Transverse colon (tissue), 4 donors: Measurements from ENCODE around the gene JOSD1. TPM values are rescaled to one million over a fixed set of nuclear protein-coding genes. Genes with fewer than 3 reads are reported as not detected.
A peak's percentile ranks its signal among the peaks of the same experiment; 100 is the strongest.

Source experiments
- DNase-seq: peaks from one replicate; pipeline ENCODE4 v3.0.0-alpha.2; 2019
- H3K27ac ChIP-seq, 4 donors: fragments of 200-600 bp; sonication (generic); 2 replicates each; pipeline ENCODE4 v1.5.1; 2016 to 2018; ENCODE audit warnings: inconsistent platforms in 4 of 4
- H3K27me3 ChIP-seq: fragments of 200-600 bp; sonication (generic); 2 replicates; pipeline ENCODE4 v1.5.1; 2017; ENCODE audit warnings: inconsistent platforms
- H3K36me3 ChIP-seq, 4 donors: fragments of 200-600 bp; sonication (generic); 2 replicates each; pipeline ENCODE4 v1.5.1; 2017 to 2019; ENCODE audit warnings: inconsistent platforms in 4 of 4
- H3K4me1 ChIP-seq, 4 donors: fragments of 200-600 bp; sonication (generic); 2 replicates each; pipeline ENCODE4 v1.5.1; 2017 to 2020; ENCODE audit warnings: inconsistent platforms in 4 of 4
- H3K4me3 ChIP-seq, 4 donors: fragments of 200-600 bp; sonication (generic); 1 replicate in 1 of 4; 2 replicates in 3 of 4; pipeline versions ENCODE4 v1.5.1 to v1.6.1; 2017 to 2019; ENCODE audit warnings: inconsistent platforms in 4 of 4
- H3K9me3 ChIP-seq, 2 donors: fragments of 200-600 bp; sonication (generic); 2 replicates each; pipeline ENCODE4 v1.5.1; 2017 to 2019; ENCODE audit warnings: inconsistent platforms in 2 of 2
- CTCF ChIP-seq, 5 experiments: fragments of 200-600 bp in 3 of 5; fragments of 450-650 bp in 2 of 5; sonication (generic) in 3 of 5; IDR thresholded peaks; 1 replicate in 2 of 5; 2 replicates in 3 of 5; pipeline ENCODE4 v1.5.1; 2016 to 2017; ENCODE audit warnings: antibody characterized with exemption in 5 of 5, inconsistent platforms in 3 of 5, mild to moderate bottlenecking in 2 of 5, moderate library complexity in 1 of 5
- EP300 ChIP-seq: sonication (generic); formaldehyde crosslinking; IDR thresholded peaks from one replicate; pipeline ENCODE4 v1.6.1; 2017; ENCODE audit warnings: antibody characterized with exemption, low read depth
- POLR2A ChIP-seq: fragments of 450-650 bp; IDR thresholded peaks from one replicate; pipeline ENCODE4 v1.6.1; 2016; ENCODE audit warnings: antibody characterized with exemption, mild to moderate bottlenecking, moderate library complexity
- POLR2AphosphoS5 ChIP-seq, 3 donors: sonication (generic); formaldehyde crosslinking; IDR thresholded peaks; one replicate each; pipeline ENCODE4 v1.6.1; 2016; ENCODE audit warnings: antibody characterized with exemption in 3 of 3
- WGBS, 2 donors: methylation state at CpG; one replicate each; pipeline ENCODE4 v1.1.5; 2018; ENCODE audit warnings: low coverage in 1 of 2; 5-methylcytosine and 5-hydroxymethylcytosine counted together
- in situ Hi-C, 4 donors: fragments of 200-750 bp; cut with MboI; loops; one replicate each; pipeline versions ENCODE4 v1.15.0 to v1.15.1; 2017; ENCODE audit warnings: low sequenced_read_pairs in 3 of 4, low pct_ligation_motif_present in 1 of 4, low pct_unique_long_range_greater_than_20kb in 1 of 4
- intact Hi-C: fragments of 100-400 bp; cut with DNase I; formaldehyde crosslinking; loops from one replicate; pipeline ENCODE4 v1.15.1; 2023; ENCODE audit warnings: low total_unique reads
- total RNA-seq, 4 donors: library from RNA; depleted of rRNA; stranded (reverse); fragments of >200 nt; gene quantifications; one replicate each; pipeline ENCODE4 v1.1.0, GENCODE V29; 2016

JOSD1 gene
- total RNA-seq, 4 donors from 2014 or later, result 34.6 to 189 (median 138) TPM

- H3K4me3 ChIP-seq, result peak overlapping the region in 3 of 4 donors; percentile 72 to 87 (median 87)
- H3K4me1 ChIP-seq, result peaks cover 18 to 39% (median 27%) of the 10 kb centered on the region in 4 donors
- TF ChIP-seq POLR2A (peak; percentile 41), POLR2AphosphoS5 (IDR thresholded peaks at IDR 0.05) (peak; percentile 24 to 89 (median 63)), CTCF (IDR thresholded peaks at IDR 0.05) (no peak), EP300 (no peak)
- in situ Hi-C loops, result no loop called here
- intact Hi-C loops, result no loop called here
- no peaks in the 10 kb centered on the region for H3K36me3 ChIP-seq
- no peak for DNase-seq
- WGBS, 2 donors, result 19 to 35% methylated on average over 2 of the region's 2 CpGs
- H3K9me3 ChIP-seq, result no peaks in the 10 kb centered on the region
- no peaks in the 10 kb centered on the region for H3K27me3 ChIP-seq
- peak overlapping the region; percentile 98 to 100 (median 98) for H3K27ac ChIP-seq
Measured at GRCh38 chr22:38707346-38707745, 6.6 kb upstream of the JOSD1 start.

- DNase-seq, result no peak
- H3K4me1 ChIP-seq, result peaks cover 18 to 39% (median 28%) of the 10 kb centered on the region in 4 donors
- H3K36me3 ChIP-seq, result no peaks in the 10 kb centered on the region
- WGBS, 2 donors, result 0 to 1% methylated on average over 4 of the region's 4 CpGs
- peak overlapping the region; percentile 72 to 100 (median 87) for H3K4me3 ChIP-seq
- H3K27me3 ChIP-seq, result no peaks in the 10 kb centered on the region
- TF ChIP-seq EP300, result no peak
- TF ChIP-seq POLR2AphosphoS5 (IDR thresholded peaks at IDR 0.05), result no peak
- TF ChIP-seq POLR2A, result no peak
- TF ChIP-seq CTCF (IDR thresholded peaks at IDR 0.05), result no peak
- in situ Hi-C loops (no loop called here), intact Hi-C loops (no loop called here)
- peak overlapping the region; percentile 98 to 100 (median 98) for H3K27ac ChIP-seq
- no peaks in the 10 kb centered on the region for H3K9me3 ChIP-seq
Measured at GRCh38 chr22:38706901-38707195, 6.1 kb upstream of the JOSD1 start.

- H3K27ac ChIP-seq, result peak overlapping the region; percentile 98 to 100 (median 98)
- peak; percentile 61 for DNase-seq
- in situ Hi-C loops (no loop called here), intact Hi-C loops (no loop called here)
- no peaks in the 10 kb centered on the region for H3K9me3 ChIP-seq
- peaks cover 18 to 45% (median 33%) of the 10 kb centered on the region in 4 donors for H3K4me1 ChIP-seq
- H3K27me3 ChIP-seq, result no peaks in the 10 kb centered on the region
- peak overlapping the region; percentile 72 to 100 (median 87) for H3K4me3 ChIP-seq
- 1 to 2% methylated on average over 10 to 46 of the region's 80 CpGs for WGBS, 2 donors
- TF ChIP-seq POLR2AphosphoS5 (IDR thresholded peaks at IDR 0.05) (peak in 1 of 3 donors; percentile 2), POLR2A (no peak), EP300 (no peak)
- H3K36me3 ChIP-seq, result no peaks in the 10 kb centered on the region
Measured at GRCh38 chr22:38706101-38706900, 5.6 kb upstream of the JOSD1 start.

- H3K4me3 ChIP-seq, result peak within 1 kb of the TSS; percentile 72 to 100 (median 87)
- H3K27me3 ChIP-seq, result no peaks in the 10 kb centered on the region
- in situ Hi-C loops, result no loop called here
- 0% methylated on average over 39 of the region's 55 CpGs; no CpG with 5 or more reads in 1 of the 2 donors for WGBS, 2 donors
- H3K27ac ChIP-seq, result peak within 1 kb of the TSS; percentile 98 to 100 (median 98)
- intact Hi-C loops, result no loop called here
- TF ChIP-seq POLR2A (peak; percentile 88), EP300 (no peak), POLR2AphosphoS5 (IDR thresholded peaks at IDR 0.05) (peak; percentile 86 to 93 (median 88)), CTCF (IDR thresholded peaks at IDR 0.05) (peak in 1 of 5 experiments; percentile 39)
- H3K4me1 ChIP-seq, result peaks cover 18 to 46% (median 33%) of the 10 kb centered on the region in 4 donors
- peak; percentile 98 for DNase-seq
- no peaks in the 10 kb centered on the region for H3K36me3 ChIP-seq
- H3K9me3 ChIP-seq, result no peaks in the 10 kb centered on the region
Measured at GRCh38 chr22:38705235-38706100, 4.7 kb upstream of the JOSD1 start, which contains the start of gene GTPBP1. GTPBP1 (plus strand) TSS chr22:38705944; CDS start chr22:38705956, 12 bp downstream.
